Measurements from ENCODE around the gene HSD11B2.

GRCh38 chr16:67390816-67391423, 40.0 kb upstream of the HSD11B2 start:
- TF ChIP-seq YY1 (IDR thresholded peaks at IDR 0.05; ENCODE audit: low read depth, low read length) (no peak), POLR2AphosphoS5 (IDR thresholded peaks at IDR 0.05; ENCODE audit: low read length) (no peak), TAF1 (IDR thresholded peaks at IDR 0.05; ENCODE audit: borderline replicate concordance, low read depth, low read length) (no peak), RBBP5 (conservative IDR thresholded peaks at IDR 0.05) (no peak), BMI1 (IDR thresholded peaks at IDR 0.05; ENCODE audit: borderline replicate concordance) (no peak), SP1 (IDR thresholded peaks at IDR 0.05; ENCODE audit: low read depth, low read length) (no peak), BCL11A (IDR thresholded peaks at IDR 0.05; ENCODE audit: low read depth, low read length) (no peak)
- TF ChIP-seq, protein P1, sequence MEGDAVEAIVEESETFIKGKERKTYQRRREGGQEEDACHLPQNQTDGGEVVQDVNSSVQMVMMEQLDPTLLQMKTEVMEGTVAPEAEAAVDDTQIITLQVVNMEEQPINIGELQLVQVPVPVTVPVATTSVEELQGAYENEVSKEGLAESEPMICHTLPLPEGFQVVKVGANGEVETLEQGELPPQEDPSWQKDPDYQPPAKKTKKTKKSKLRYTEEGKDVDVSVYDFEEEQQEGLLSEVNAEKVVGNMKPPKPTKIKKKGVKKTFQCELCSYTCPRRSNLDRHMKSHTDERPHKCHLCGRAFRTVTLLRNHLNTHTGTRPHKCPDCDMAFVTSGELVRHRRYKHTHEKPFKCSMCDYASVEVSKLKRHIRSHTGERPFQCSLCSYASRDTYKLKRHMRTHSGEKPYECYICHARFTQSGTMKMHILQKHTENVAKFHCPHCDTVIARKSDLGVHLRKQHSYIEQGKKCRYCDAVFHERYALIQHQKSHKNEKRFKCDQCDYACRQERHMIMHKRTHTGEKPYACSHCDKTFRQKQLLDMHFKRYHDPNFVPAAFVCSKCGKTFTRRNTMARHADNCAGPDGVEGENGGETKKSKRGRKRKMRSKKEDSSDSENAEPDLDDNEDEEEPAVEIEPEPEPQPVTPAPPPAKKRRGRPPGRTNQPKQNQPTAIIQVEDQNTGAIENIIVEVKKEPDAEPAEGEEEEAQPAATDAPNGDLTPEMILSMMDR (IDR thresholded peaks at IDR 0.05 in 2 of 3, conservative IDR thresholded peaks at IDR 0.05 in 1 of 3; ENCODE audit: control insufficient read depth in 2 of 3, extremely low read depth in 1 of 3, insufficient read depth in 1 of 3, low read depth in 3 of 3, low read length in 3 of 3): no peak
